ENCODE data around the gene TOMM40.
A peak's percentile ranks its signal among the peaks of the same experiment; 100 is the strongest.
"Not testable (repeated sequence)": the region's sequence is repeated elsewhere in the genome, so short reads cannot be mapped to it uniquely, and the experiment has no call there.

The TOMM40 gene

GRCh38 chr19:44900328-44901244, 9.5 kb downstream of the TOMM40 start:
- no peak for DNase-seq

GRCh38 chr19:44903216-44903601, 12.2 kb downstream of the TOMM40 start:
- no peak for DNase-seq

GRCh38 chr19:44903602-44904425, 12.8 kb downstream of the TOMM40 start:
- DNase-seq, result peak; percentile 91

DNA sequence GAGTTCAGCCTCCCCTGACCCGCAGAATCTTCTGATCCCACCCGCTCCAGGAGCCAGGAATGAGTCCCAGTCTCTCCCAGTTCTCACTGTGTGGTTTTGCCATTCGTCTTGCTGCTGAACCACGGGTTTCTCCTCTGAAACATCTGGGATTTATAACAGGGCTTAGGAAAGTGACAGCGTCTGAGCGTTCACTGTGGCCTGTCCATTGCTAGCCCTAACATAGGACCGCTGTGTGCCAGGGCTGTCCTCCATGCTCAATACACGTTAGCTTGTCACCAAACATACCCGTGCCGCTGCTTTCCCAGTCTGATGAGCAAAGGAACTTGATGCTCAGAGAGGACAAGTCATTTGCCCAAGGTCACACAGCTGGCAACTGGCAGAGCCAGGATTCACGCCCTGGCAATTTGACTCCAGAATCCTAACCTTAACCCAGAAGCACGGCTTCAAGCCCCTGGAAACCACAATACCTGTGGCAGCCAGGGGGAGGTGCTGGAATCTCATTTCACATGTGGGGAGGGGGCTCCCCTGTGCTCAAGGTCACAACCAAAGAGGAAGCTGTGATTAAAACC, 13.5 kb downstream of the TOMM40 start:
- DNase-seq, result no peak

DNA sequence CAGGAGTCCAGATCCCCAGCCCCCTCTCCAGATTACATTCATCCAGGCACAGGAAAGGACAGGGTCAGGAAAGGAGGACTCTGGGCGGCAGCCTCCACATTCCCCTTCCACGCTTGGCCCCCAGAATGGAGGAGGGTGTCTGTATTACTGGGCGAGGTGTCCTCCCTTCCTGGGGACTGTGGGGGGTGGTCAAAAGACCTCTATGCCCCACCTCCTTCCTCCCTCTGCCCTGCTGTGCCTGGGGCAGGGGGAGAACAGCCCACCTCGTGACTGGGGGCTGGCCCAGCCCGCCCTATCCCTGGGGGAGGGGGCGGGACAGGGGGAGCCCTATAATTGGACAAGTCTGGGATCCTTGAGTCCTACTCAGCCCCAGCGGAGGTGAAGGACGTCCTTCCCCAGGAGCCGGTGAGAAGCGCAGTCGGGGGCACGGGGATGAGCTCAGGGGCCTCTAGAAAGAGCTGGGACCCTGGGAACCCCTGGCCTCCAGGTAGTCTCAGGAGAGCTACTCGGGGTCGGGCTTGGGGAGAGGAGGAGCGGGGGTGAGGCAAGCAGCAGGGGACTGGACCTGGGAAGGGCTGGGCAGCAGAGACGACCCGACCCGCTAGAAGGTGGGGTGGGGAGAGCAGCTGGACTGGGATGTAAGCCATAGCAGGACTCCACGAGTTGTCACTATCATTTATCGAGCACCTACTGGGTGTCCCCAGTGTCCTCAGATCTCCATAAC, 14.5 kb downstream of the TOMM40 start, which contains the start of gene APOE:
Gene APOE (plus strand): TSS at position 360 of the 724 bp plus-strand sequence. CDS start 829 bp downstream, outside the sequence.
- no peak for DNase-seq

GRCh38 chr19:44907613-44908012, 16.6 kb downstream of the TOMM40 start:
- no peak for DNase-seq

- no peak for DNase-seq
These were observed 17.2 kb downstream of the TOMM40 start for GRCh38 chr19:44908074-44908835.

GRCh38 chr19:44908836-44909261, 17.8 kb downstream of the TOMM40 start:
- no peak for DNase-seq

DNA sequence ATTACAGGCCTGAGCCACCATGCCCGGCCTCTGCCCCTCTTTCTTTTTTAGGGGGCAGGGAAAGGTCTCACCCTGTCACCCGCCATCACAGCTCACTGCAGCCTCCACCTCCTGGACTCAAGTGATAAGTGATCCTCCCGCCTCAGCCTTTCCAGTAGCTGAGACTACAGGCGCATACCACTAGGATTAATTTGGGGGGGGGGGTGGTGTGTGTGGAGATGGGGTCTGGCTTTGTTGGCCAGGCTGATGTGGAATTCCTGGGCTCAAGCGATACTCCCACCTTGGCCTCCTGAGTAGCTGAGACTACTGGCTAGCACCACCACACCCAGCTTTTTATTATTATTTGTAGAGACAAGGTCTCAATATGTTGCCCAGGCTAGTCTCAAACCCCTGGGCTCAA, 18.7 kb downstream of the TOMM40 start:
- DNase-seq, result no peak

DNA sequence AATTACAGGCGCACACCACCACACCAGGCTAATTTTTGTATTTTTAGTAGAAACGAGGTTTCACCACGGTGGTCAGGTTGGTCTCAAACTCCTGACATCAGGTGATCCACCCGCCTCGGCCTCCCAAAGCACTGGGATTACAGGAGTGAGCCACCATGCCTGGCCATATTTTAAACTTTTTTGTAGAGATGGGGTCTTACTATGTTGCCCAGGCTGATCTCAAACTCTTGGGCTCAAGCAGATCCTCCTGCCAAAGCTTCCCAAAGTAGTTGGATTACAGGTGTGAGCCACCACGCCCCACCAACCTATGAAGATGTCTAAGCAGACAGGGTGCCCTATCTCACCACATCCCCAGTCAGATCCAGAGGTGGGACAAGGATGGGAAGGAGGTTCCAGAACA, 20.8 kb downstream of the TOMM40 start:
- not testable (repeated sequence) for DNase-seq

DNA sequence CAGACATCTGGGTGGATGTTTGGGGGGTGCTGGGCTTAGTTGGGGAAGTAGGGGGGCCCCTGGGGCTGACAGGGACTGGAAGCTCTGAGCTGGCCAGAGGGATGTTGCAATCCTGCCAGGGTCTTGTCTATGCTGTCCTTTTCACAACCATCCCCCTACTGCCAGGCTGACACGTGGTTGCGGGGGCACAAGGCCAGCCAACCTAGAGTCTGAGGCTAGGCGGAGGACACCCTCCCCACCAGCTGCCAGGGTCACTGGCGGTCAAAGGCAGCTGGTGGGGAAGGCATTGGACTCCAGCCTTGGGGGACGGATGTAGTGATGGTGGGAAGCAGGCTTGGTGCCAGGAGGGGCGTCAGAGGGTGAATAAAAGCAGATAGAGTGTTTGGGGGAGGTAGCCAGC, 21.8 kb downstream of the TOMM40 start:
- DNase-seq, result no peak

DNA sequence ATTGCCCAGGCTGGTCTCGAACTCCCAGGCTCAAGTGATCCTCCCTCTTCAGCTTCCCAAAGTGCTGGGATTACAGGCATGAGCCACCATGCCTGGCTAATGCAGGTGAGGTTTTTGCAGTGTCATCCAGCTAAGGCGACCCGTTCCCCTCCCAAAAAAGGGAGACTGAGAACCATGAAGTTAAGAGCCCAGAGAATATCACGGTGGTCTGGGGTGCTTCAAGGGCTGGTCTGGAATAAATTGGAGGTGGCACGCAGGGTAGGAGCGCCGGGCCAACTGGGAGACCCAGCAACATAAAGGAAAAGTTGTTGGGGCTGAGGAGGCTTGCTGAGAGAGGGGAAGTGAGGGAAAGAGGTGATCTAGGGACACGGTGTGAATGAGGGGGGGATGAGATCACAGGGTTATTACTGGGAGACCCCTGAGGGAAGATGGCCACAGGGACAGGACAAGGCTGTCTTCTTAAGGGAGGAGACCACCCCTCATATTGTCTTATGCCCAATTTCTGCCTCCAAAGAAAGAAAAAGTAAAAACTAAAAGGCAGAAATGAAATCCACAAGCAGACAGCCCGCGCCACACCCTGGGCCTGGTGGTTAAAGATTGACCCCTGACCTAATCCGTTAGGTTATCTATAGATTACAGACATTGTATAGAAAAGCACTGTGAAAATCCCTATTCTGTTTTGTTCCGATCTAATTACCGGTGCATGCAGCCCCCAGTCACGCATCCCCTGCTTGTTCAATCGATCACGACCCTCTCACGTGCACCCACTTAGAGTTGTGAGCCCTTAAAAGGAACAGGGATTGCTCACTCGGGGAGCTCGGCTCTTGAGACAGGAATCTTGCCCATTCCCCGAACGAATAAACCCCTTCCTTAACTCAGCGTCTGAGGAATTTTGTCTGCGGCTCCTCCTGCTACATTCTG, 22.7 kb downstream of the TOMM40 start:
- not testable (repeated sequence) for DNase-seq

DNA sequence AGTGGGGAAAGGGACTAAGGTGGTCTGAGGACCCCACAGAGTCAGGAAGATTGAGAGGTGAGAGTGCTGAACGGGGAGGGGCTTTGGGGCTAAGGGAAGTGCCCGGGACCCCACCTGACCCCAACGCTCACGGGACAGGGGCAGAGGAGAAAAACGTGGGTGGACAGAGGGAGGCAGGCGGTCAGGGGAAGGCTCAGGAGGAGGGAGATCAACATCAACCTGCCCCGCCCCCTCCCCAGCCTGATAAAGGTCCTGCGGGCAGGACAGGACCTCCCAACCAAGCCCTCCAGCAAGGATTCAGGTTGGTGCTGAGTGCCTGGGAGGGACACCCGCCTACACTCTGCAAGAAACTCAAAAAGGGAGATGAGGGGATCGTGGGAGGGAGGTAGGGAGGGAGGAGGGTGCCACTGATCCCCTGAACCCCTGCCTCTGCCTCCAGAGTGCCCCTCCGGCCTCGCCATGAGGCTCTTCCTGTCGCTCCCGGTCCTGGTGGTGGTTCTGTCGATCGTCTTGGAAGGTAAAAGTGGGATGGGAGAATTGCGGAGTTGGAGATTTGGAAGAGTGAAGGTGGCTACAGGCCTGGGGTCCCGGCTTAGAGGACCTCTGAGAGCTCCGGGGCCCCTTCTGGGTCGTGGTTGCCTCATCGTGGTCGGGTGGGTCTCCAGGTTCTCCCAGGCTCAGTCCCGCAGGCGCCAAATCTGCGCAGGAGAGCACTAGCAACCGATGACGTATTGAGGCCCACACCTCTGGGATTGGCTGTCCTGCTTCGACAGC, 23.6 kb downstream of the TOMM40 start, which contains the start of gene APOC1:
Gene APOC1 (plus strand): TSS at position 176 of the 774 bp plus-strand sequence. CDS start 284 bp downstream, at position 460.
- DNase-seq, result peak; percentile 99

DNA sequence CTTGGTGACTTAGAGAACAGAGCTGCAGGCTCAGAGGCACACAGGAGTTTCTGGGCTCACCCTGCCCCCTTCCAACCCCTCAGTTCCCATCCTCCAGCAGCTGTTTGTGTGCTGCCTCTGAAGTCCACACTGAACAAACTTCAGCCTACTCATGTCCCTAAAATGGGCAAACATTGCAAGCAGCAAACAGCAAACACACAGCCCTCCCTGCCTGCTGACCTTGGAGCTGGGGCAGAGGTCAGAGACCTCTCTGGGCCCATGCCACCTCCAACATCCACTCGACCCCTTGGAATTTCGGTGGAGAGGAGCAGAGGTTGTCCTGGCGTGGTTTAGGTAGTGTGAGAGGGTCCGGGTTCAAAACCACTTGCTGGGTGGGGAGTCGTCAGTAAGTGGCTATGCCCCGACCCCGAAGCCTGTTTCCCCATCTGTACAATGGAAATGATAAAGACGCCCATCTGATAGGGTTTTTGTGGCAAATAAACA, 33.2 kb downstream of the TOMM40 start:
- DNase-seq, result no peak

GRCh38 chr19:44925114-44925891, 34.2 kb downstream of the TOMM40 start:
- no peak for DNase-seq

DNA sequence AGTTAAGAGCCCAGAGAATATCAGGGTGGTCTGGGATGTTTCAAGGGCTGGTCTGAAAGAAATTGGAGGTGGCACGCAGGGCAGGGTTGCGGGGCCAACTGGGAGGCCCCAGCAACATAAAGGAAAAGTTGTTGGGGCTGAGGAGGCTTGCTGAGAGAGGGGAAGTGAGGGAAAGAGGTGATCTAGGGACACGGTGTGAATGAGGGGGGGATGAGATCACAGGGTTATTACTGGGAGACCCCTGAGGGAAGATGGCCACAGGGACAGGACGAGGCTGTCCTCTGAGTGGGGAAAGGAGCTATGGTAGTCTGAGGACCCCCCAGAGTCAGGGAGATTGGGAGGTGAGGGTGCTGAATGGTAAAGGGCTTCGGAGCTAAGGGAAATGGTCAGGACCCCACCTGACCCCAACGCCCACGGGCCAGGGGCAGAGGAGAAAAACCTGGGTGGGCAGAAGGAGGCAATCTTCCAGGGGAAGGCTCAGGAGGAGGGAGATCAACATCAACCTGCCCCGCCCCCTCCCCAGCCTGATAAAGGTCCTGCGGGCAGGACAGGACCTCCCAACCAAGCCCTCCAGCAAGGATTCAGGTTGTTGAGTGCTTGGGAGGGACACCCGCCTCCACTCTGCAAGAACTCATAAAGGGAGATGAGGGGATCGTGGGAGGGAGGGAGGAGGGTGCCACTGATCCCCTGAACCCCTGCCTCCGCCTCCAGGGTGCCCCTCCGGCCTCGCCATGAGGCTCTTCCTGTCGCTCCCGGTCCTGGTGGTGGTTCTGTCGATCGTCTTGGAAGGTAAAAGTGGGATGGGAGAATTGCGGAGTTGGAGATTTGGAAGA, 35.4 kb downstream of the TOMM40 start:
- DNase-seq, result peak; percentile 57

GRCh38 chr19:44927746-44928145, 36.7 kb downstream of the TOMM40 start:
- DNase-seq, result no peak

DNA sequence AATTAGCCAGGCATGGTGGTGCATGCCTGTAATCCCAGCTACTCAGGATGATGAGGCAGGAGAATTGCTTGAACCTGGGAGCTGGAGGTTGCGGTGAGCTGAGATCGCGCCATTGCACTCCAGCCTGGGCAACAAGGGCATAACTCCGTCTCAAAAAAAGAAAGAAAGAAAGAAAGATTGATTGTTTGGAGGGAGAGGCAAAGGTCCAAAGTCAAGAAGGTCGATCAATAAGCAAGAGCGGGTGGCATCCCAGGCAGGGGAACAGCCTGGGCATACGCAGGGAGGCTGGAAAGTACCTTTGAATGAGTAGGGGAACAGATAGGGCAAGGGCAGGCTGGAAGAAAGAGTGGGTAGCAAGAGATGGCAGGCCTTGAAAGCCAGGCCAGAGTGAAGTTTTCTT, 39.0 kb downstream of the TOMM40 start:
- DNase-seq, result no peak
